DND-41 (cell line): ENCODE measurements around the gene C5.

ENCODE experiments used
- ATAC-seq: fragments of 200-7000 bp; cut with Tn5 transposase; 3 replicates; pipeline ENCODE4 v1.9.1; 2021; ENCODE audit warnings: low read depth; ENCODE audit not compliant: insufficient read depth
- DNase-seq: peaks from one replicate; pipeline ENCODE4 v3.0.0-alpha.2; 2020
- H2AFZ ChIP-seq: 2 replicates; pipeline ENCODE4 v1.6.0; 2012; ENCODE audit warnings: low read depth, low read length
- H3K27ac ChIP-seq: 2 replicates; pipeline ENCODE4 v1.5.1; 2012; ENCODE audit warnings: low read length, inconsistent platforms
- H3K27me3 ChIP-seq: fragments of 200-600 bp; sonication (generic); 2 replicates; pipeline ENCODE4 v1.6.0; 2012; ENCODE audit warnings: low read length, mild to moderate bottlenecking, inconsistent platforms; ENCODE audit not compliant: insufficient read depth, poor library complexity
- H3K36me3 ChIP-seq: 2 replicates; pipeline ENCODE4 v1.5.1; 2012; ENCODE audit warnings: low read length, inconsistent platforms; ENCODE audit not compliant: insufficient read depth
- H3K4me1 ChIP-seq: 2 replicates; pipeline ENCODE4 v1.5.1; 2012; ENCODE audit warnings: mild to moderate bottlenecking, low read length; ENCODE audit not compliant: insufficient read depth
- H3K4me2 ChIP-seq: 2 replicates; pipeline ENCODE4 v1.6.0; 2012; ENCODE audit warnings: mild to moderate bottlenecking, moderate library complexity, low read length, inconsistent platforms; ENCODE audit not compliant: insufficient read depth
- H3K4me3 ChIP-seq, 2 experiments: fragments of 200-600 bp in 1 of 2; shearing (Covaris generic) in 1 of 2; 2 replicates each; pipeline ENCODE4 v1.5.1; 2012 to 2016; ENCODE audit warnings: inconsistent platforms in 2 of 2, low read length in 2 of 2, mild to moderate bottlenecking in 2 of 2, low read depth in 1 of 2, moderate library complexity in 1 of 2
- H3K79me2 ChIP-seq: 2 replicates; pipeline ENCODE4 v1.6.0; 2012; ENCODE audit warnings: low read length, inconsistent platforms; ENCODE audit not compliant: insufficient read depth
- H3K9ac ChIP-seq: 2 replicates; pipeline ENCODE4 v1.6.0; 2012; ENCODE audit warnings: low read depth, mild to moderate bottlenecking, inconsistent platforms, low read length, moderate library complexity
- H3K9me3 ChIP-seq: 2 replicates; pipeline ENCODE4 v1.5.1; 2012; ENCODE audit warnings: low read length, moderate library complexity, mild to moderate bottlenecking, inconsistent platforms; ENCODE audit not compliant: insufficient read depth, severe bottlenecking
- H4K20me1 ChIP-seq: 2 replicates; pipeline ENCODE4 v1.6.0; 2012; ENCODE audit warnings: low read length; ENCODE audit not compliant: insufficient read depth
- EZH2 ChIP-seq: IDR thresholded peaks from 3 replicates; pipeline ENCODE4 v1.6.1; 2012; ENCODE audit warnings: borderline replicate concordance, low read depth, mild to moderate bottlenecking, moderate library complexity, low read length, inconsistent platforms; ENCODE audit not compliant: severe bottlenecking
- TF ChIP-seq, protein P1 (sequence below): IDR thresholded peaks from 2 replicates; pipeline ENCODE4 v1.5.1; 2012; ENCODE audit warnings: borderline replicate concordance, low read length, moderate library complexity, mild to moderate bottlenecking; ENCODE audit not compliant: poor library complexity, severe bottlenecking; ENCODE audit errors: extremely low read depth

The C5 gene

DNA sequence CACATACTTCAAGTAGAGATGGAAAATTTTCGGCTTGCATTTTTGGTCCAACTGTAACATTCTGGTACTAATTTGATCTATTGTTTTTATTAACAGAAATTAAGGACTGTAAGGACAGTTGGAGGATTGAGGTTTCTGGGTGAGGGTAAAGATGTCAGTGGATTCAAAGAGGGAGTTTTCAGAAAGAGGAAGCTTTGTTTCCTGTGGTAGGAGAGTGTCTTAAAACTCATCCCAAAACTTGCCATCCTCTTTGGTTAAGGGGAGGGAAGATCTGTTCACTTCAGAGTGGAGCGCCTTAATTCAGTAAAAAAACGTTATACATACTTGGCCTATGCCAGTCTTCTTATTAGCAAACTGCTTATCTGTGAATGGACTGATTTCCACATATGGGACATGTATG, 38.5 kb upstream of the C5 start:
- no peak overlapping the region for H3K4me2 ChIP-seq
- no peak for DNase-seq
- H3K4me1 ChIP-seq: no peaks in the 10 kb centered on the region

DNA sequence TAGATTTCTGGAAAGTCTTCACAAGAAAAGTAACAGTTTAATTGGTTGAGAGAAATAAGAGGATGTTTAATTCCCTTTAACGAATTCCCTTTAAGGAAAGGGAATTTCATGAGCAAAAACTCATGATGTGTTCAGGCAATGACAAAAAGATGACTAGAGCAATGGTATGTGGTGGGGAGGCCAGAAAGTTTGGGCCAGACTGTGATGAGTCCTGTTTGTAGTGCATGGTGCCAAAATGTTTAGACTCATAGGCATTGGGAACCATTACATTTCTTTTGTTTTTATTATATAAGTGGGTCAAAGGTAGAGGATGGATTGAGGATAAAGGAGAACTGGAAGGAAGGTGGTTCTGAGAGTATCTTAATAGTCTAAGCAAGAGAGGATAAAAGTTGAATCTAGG, 35.6 kb upstream of the C5 start:
- no peaks in the 10 kb centered on the region for H3K27me3 ChIP-seq
- H2AFZ ChIP-seq: no peak overlapping the region
- peaks cover 2% of the 10 kb centered on the region; the same call in 1 of the 2 replicates for H3K4me1 ChIP-seq
- H3K9ac ChIP-seq: no peak overlapping the region
- H3K27ac ChIP-seq: no peak overlapping the region
- ATAC-seq (no peak), DNase-seq (no peak)
- H3K9me3 ChIP-seq: no peaks in the 10 kb centered on the region
- H3K79me2 ChIP-seq: peaks cover 64% of the 10 kb centered on the region
- H4K20me1 ChIP-seq: no peaks in the 10 kb centered on the region; the same call in 1 of the 2 replicates
- TF ChIP-seq, protein P1, sequence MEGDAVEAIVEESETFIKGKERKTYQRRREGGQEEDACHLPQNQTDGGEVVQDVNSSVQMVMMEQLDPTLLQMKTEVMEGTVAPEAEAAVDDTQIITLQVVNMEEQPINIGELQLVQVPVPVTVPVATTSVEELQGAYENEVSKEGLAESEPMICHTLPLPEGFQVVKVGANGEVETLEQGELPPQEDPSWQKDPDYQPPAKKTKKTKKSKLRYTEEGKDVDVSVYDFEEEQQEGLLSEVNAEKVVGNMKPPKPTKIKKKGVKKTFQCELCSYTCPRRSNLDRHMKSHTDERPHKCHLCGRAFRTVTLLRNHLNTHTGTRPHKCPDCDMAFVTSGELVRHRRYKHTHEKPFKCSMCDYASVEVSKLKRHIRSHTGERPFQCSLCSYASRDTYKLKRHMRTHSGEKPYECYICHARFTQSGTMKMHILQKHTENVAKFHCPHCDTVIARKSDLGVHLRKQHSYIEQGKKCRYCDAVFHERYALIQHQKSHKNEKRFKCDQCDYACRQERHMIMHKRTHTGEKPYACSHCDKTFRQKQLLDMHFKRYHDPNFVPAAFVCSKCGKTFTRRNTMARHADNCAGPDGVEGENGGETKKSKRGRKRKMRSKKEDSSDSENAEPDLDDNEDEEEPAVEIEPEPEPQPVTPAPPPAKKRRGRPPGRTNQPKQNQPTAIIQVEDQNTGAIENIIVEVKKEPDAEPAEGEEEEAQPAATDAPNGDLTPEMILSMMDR: no peak
- TF ChIP-seq EZH2: no peak
- no peak overlapping the region for H3K4me2 ChIP-seq
- no peak overlapping the region for H3K4me3 ChIP-seq
- H3K36me3 ChIP-seq: peaks cover 72% of the 10 kb centered on the region

More for the DNA sequence above, 38.5 kb upstream of the C5 start:
- H3K9ac ChIP-seq: no peak overlapping the region
- H3K27ac ChIP-seq: no peak overlapping the region
- H3K79me2 ChIP-seq: peaks cover 40% of the 10 kb centered on the region
- no peak for TF ChIP-seq EZH2
- TF ChIP-seq, protein P1: no peak
- H3K27me3 ChIP-seq: no peaks in the 10 kb centered on the region
- H3K4me3 ChIP-seq: no peak overlapping the region
- peaks cover 69% of the 10 kb centered on the region for H3K36me3 ChIP-seq
- H4K20me1 ChIP-seq: no peaks in the 10 kb centered on the region; the same call in 1 of the 2 replicates
- H2AFZ ChIP-seq: no peak overlapping the region
- no peaks in the 10 kb centered on the region for H3K9me3 ChIP-seq
- ATAC-seq: no peak

DNA sequence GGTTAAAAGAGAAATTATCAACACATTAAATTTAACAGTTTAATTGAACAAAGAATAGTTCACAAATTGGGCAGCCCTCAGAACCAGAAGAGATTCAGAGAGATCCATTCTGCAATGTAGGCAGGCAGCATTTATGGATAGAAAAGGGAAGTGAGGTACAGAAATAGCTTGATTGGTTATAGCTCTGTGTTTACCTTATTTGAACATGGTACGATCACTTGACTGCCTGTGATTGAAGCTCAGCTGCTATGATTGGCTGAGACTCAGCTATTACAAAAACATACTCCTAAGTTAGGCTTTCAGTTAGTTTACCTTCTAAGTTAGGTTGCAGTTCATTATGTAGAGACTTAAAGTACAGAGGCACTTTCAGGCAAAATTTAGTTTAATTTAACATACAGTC, 32.0 kb upstream of the C5 start:
- TF ChIP-seq EZH2: no peak
- TF ChIP-seq, protein P1: no peak
- Histone ChIP-seq H4K20me1 (no peaks in the 10 kb centered on the region; the same call in 1 of the 2 replicates), H2AFZ (no peak overlapping the region), H3K4me3 (no peak overlapping the region), H3K79me2 (peaks cover 92% of the 10 kb centered on the region), H3K27ac (no peak overlapping the region), H3K36me3 (peaks cover 56% of the 10 kb centered on the region), H3K27me3 (no peaks in the 10 kb centered on the region), H3K4me2 (no peak overlapping the region), H3K9ac (no peak overlapping the region), H3K9me3 (no peaks in the 10 kb centered on the region), H3K4me1 (peaks cover 11% of the 10 kb centered on the region)
- no peak for DNase-seq
- ATAC-seq: no peak
